HCT116 (cell line): Measurements from ENCODE around the gene PDE4D. TPM values are rescaled to one million over a fixed set of nuclear protein-coding genes. Genes with fewer than 3 reads are reported as not detected.

Experiments
- ATAC-seq: fragments of 200-7000 bp; cut with Tn5 transposase; 2 replicates; pipeline ENCODE4 v1.9.1; 2020; ENCODE audit warnings: mild to moderate bottlenecking, moderate library complexity
- BruUV-seq: library from RNA; stranded (reverse); fragments of 400-500 nt; replicated peaks from 2 replicates; lab custom pipeline; 2021; lab: Mats Ljungman, UMichigan
- CTCF ChIA-PET: fragments of 300-600 bp; sonication (Branson Sonifier 250); formaldehyde crosslinking; loops from one replicate; lab custom pipeline; 2021; ENCODE audit warnings: antibody characterized with exemption; lab: Charles Lee
- POLR2A ChIA-PET: fragments of 300-600, 350-600 bp; sonication (Branson Sonifier 250); formaldehyde crosslinking; loops from one replicate; lab custom pipeline; 2021; ENCODE audit warnings: antibody characterized with exemption; lab: Charles Lee
- RAD21 ChIA-PET, 2 experiments: fragments of 300-600 bp; sonication (Branson Sonifier 250); formaldehyde crosslinking; loops; one replicate each; lab custom pipeline; 2023; ENCODE audit warnings: low total read pairs in 2 of 2; ENCODE audit not compliant: uncharacterized antibody in 2 of 2, unreplicated experiment in 2 of 2, low non-redundant PET in 1 of 2; lab: Charles Lee
- DNase-seq: peaks from one replicate; pipeline ENCODE4 v3.0.0-alpha.2; 2010; ENCODE audit warnings: low read depth, low spot score
- H2AFZ ChIP-seq: fragments of 200-600 bp; shearing (Covaris generic), sonication (generic); 2 replicates; pipeline ENCODE4 v1.6.1; 2017; ENCODE audit warnings: low read depth, mixed run types, mixed read lengths, antibody characterized with exemption, low read length; ENCODE audit not compliant: poor library complexity, severe bottlenecking
- H3K27ac ChIP-seq: 2 replicates; pipeline ENCODE4 v1.5.1; 2012; ENCODE audit warnings: low read depth, low read length
- H3K27me3 ChIP-seq: fragments of 200-600 bp; sonication (generic); 2 replicates; pipeline ENCODE4 v1.6.1; 2016; ENCODE audit warnings: mixed run types, low read length, mixed read lengths; ENCODE audit not compliant: insufficient read depth
- H3K36me3 ChIP-seq, 2 experiments: fragments of 200-500 bp in 1 of 2; fragments of 200-600 bp in 1 of 2; sonication (Bioruptor generic) in 1 of 2; sonication (generic) in 1 of 2; 2 replicates each; pipeline versions ENCODE4 v1.5.1 to v1.6.1; 2014 to 2016; ENCODE audit warnings: low read length in 2 of 2, inconsistent platforms in 1 of 2, mixed read lengths in 1 of 2, mixed run types in 1 of 2; ENCODE audit not compliant: insufficient read depth in 2 of 2, control insufficient read depth in 1 of 2
- H3K4me1 ChIP-seq, 2 experiments: fragments of 200-600 bp in 1 of 2; sonication (generic) in 1 of 2; 2 replicates each; pipeline versions ENCODE4 v1.5.1 to v1.6.1; 2012 to 2017; ENCODE audit warnings: low read length in 2 of 2, inconsistent platforms in 1 of 2, mild to moderate bottlenecking in 1 of 2, mixed read lengths in 1 of 2, mixed run types in 1 of 2, moderate library complexity in 1 of 2; ENCODE audit not compliant: insufficient read depth in 2 of 2, control insufficient read depth in 1 of 2
- H3K4me2 ChIP-seq: fragments of 200-600 bp; sonication (generic); 2 replicates; pipeline ENCODE4 v1.6.1; 2017; ENCODE audit warnings: mixed run types, low read length, mixed read lengths
- H3K4me3 ChIP-seq, 2 experiments: fragments of 200-600 bp in 1 of 2; sonication (generic) in 1 of 2; replicated peaks in 1 of 2; 2 replicates each; pipeline ENCODE4 v1.5.1; 2011 to 2016; ENCODE audit warnings: low read length in 2 of 2, control low read depth in 1 of 2, low read depth in 1 of 2, mild to moderate bottlenecking in 1 of 2, mixed read lengths in 1 of 2, mixed run types in 1 of 2
- H3K79me2 ChIP-seq: fragments of 200-600 bp; sonication (generic); 2 replicates; pipeline ENCODE4 v1.6.1; 2017; ENCODE audit warnings: mild to moderate bottlenecking, mixed run types, low read length, moderate library complexity, mixed read lengths; ENCODE audit not compliant: insufficient read depth
- H3K9ac ChIP-seq: fragments of 200-600 bp; sonication (generic); 2 replicates; pipeline ENCODE4 v1.6.1; 2016; ENCODE audit warnings: low read length, mixed read lengths
- H3K9me2 ChIP-seq: fragments of 200-600 bp; sonication (generic), shearing (Covaris generic); 2 replicates; pipeline ENCODE4 v1.6.1; 2017; ENCODE audit warnings: mixed run types, mild to moderate bottlenecking, moderate library complexity; ENCODE audit not compliant: insufficient read depth
- H3K9me3 ChIP-seq, 2 experiments: fragments of 200-500 bp in 1 of 2; fragments of 200-600 bp in 1 of 2; sonication (Bioruptor generic) in 1 of 2; sonication (generic) in 1 of 2; 2 replicates each; pipeline ENCODE4 v1.6.1; 2014 to 2017; ENCODE audit warnings: low read length in 2 of 2, mixed read lengths in 2 of 2, inconsistent platforms in 1 of 2, low read depth in 1 of 2, mild to moderate bottlenecking in 1 of 2, mixed run types in 1 of 2, moderate library complexity in 1 of 2; ENCODE audit not compliant: control insufficient read depth in 1 of 2, insufficient read depth in 1 of 2
- H4K20me1 ChIP-seq: fragments of 200-600 bp; sonication (generic), shearing (Covaris generic); 2 replicates; pipeline ENCODE4 v1.6.1; 2017; ENCODE audit warnings: mixed run types, mild to moderate bottlenecking, moderate library complexity; ENCODE audit not compliant: insufficient read depth
- CEBPB ChIP-seq: IDR thresholded peaks from 2 replicates; pipeline ENCODE4 v1.6.1; 2012; ENCODE audit warnings: low read depth
- EGR1 ChIP-seq: IDR thresholded peaks from 2 replicates; pipeline ENCODE4 v1.6.1; 2012; ENCODE audit warnings: low read depth
- ELF1 ChIP-seq: IDR thresholded peaks from 2 replicates; pipeline ENCODE4 v1.6.1; 2012; ENCODE audit warnings: low read depth, borderline replicate concordance
- EZH2 ChIP-seq: fragments of 200-600 bp; sonication (generic); IDR thresholded peaks from 2 replicates; pipeline ENCODE4 v1.6.1; 2017; ENCODE audit warnings: antibody characterized with exemption, mixed run types
- EZH2phosphoT487 ChIP-seq: fragments of 200-600 bp; IDR thresholded peaks from 2 replicates; pipeline ENCODE4 v1.6.1; 2018; ENCODE audit warnings: antibody characterized with exemption, borderline replicate concordance
- FOSL1 ChIP-seq: IDR thresholded peaks from 2 replicates; pipeline ENCODE4 v1.6.1; 2012; ENCODE audit warnings: low read depth
- JUND ChIP-seq: IDR thresholded peaks from 2 replicates; pipeline ENCODE4 v1.6.1; 2012
- MAX ChIP-seq: IDR thresholded peaks from 2 replicates; pipeline ENCODE4 v1.6.1; 2012
- POLR2A ChIP-seq: IDR thresholded peaks from 2 replicates; pipeline ENCODE4 v1.7.0; 2011; ENCODE audit warnings: borderline replicate concordance; ENCODE audit not compliant: insufficient read depth, insufficient read length; ENCODE audit errors: extremely low read depth
- POLR2AphosphoS5 ChIP-seq: IDR thresholded peaks from 2 replicates; pipeline ENCODE4 v1.6.1; 2011; ENCODE audit warnings: mild to moderate bottlenecking, low read depth, low read length, moderate library complexity
- RAD21 ChIP-seq: IDR thresholded peaks from 2 replicates; pipeline ENCODE4 v1.6.1; 2012; ENCODE audit warnings: low read depth, mild to moderate bottlenecking
- REST ChIP-seq: IDR thresholded peaks from 2 replicates; pipeline ENCODE4 v1.6.1; 2012; ENCODE audit warnings: low read depth
- SP1 ChIP-seq: IDR thresholded peaks from 2 replicates; pipeline ENCODE4 v1.6.1; 2012; ENCODE audit warnings: low read depth
- SRF ChIP-seq: IDR thresholded peaks from 2 replicates; pipeline ENCODE4 v1.6.1; 2012; ENCODE audit warnings: low read depth
- TCF7L2 ChIP-seq: IDR thresholded peaks from 2 replicates; pipeline ENCODE4 v1.7.0; 2011; ENCODE audit warnings: borderline replicate concordance, inconsistent platforms; ENCODE audit not compliant: insufficient read depth, insufficient read length; ENCODE audit errors: extremely low read depth
- YY1 ChIP-seq: IDR thresholded peaks from 2 replicates; pipeline ENCODE4 v1.6.1; 2011; ENCODE audit warnings: low read length, low read depth, moderate library complexity, mild to moderate bottlenecking; ENCODE audit not compliant: insufficient replicate concordance; ENCODE audit errors: extremely low read depth
- ZNF274 ChIP-seq: fragments of 200-500 bp; sonication (Bioruptor generic); IDR thresholded peaks from 2 replicates; pipeline ENCODE4 v1.6.1; 2014; ENCODE audit warnings: mild to moderate bottlenecking, low read depth, low read length, inconsistent platforms
- intact Hi-C: fragments of 100-400 bp; cut with micrococcal nuclease; formaldehyde crosslinking; loops from 2 replicates; pipeline ENCODE4 v1.10.0; 2022
- total RNA-seq: library from RNA; stranded (reverse); gene quantifications from one replicate; pipeline ENCODE4 v1.2.1, GENCODE V29; 2021; ENCODE audit not compliant: unreplicated experiment
- TF ChIP-seq, protein P1 (sequence below): IDR thresholded peaks from 2 replicates; pipeline ENCODE4 v1.6.1; 2011; ENCODE audit warnings: mild to moderate bottlenecking, low read length, moderate library complexity; ENCODE audit not compliant: insufficient replicate concordance; ENCODE audit errors: extremely low read depth

PDE4D gene
- total RNA-seq, 1 experiment from 2014 or later, result 1.1 TPM

DNA sequence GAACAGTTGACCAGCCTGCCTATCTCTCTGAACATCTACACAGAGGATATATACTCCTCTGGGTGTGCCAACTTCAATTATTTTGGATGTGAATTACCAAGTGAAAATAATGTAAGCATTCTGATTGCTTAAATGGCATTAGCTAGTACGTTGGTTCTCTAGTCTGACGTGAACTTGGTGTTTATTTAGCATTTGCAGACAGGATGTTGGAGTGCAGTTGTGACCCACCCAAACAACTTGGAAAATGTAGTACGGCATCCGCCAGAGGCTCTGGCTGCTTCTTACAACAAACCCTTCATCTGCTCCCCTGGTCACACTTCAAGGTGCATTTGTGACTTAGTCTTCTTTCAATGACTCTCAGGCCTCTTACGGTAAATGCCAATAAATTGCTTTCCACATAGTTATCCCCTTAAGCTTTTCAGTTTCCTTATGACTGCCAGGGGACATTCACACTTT is 616.6 kb downstream of the PDE4D start:
- RAD21 ChIA-PET, result no interaction called here
- H2AFZ ChIP-seq, result no peak overlapping the region
- H4K20me1 ChIP-seq, result no peaks in the 10 kb centered on the region
- intact Hi-C loops, result no loop called here
- H3K9ac ChIP-seq, result no peak overlapping the region
- no TSS peak for BruUV-seq
- no peak for ATAC-seq
- CTCF ChIA-PET, result no interaction called here
- no peaks in the 10 kb centered on the region for H3K4me1 ChIP-seq
- H3K36me3 ChIP-seq, result no peaks in the 10 kb centered on the region
- peaks cover 17% of the 10 kb centered on the region for H3K27me3 ChIP-seq
- no peak overlapping the region for H3K27ac ChIP-seq
- H3K9me3 ChIP-seq, result no peaks in the 10 kb centered on the region
- H3K79me2 ChIP-seq, result no peaks in the 10 kb centered on the region
- H3K4me3 ChIP-seq, result no peak overlapping the region
- H3K4me2 ChIP-seq, result no peak overlapping the region
- TF ChIP-seq EGR1 (no peak), SP1 (no peak), TCF7L2 (no peak)
- TF ChIP-seq, protein P1, sequence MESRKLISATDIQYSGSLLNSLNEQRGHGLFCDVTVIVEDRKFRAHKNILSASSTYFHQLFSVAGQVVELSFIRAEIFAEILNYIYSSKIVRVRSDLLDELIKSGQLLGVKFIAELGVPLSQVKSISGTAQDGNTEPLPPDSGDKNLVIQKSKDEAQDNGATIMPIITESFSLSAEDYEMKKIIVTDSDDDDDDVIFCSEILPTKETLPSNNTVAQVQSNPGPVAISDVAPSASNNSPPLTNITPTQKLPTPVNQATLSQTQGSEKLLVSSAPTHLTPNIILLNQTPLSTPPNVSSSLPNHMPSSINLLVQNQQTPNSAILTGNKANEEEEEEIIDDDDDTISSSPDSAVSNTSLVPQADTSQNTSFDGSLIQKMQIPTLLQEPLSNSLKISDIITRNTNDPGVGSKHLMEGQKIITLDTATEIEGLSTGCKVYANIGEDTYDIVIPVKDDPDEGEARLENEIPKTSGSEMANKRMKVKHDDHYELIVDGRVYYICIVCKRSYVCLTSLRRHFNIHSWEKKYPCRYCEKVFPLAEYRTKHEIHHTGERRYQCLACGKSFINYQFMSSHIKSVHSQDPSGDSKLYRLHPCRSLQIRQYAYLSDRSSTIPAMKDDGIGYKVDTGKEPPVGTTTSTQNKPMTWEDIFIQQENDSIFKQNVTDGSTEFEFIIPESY, result no peak
- no peaks in the 10 kb centered on the region for H3K9me2 ChIP-seq
- POLR2A ChIA-PET, result no interaction called here
- DNase-seq, result no peak

- H2AFZ ChIP-seq, result no peak overlapping the region
- H3K4me1 ChIP-seq, result no peaks in the 10 kb centered on the region
- no peaks in the 10 kb centered on the region for H3K9me2 ChIP-seq
- H3K9ac ChIP-seq, result no peak overlapping the region
- BruUV-seq, result no TSS peak
- RAD21 ChIA-PET, result no interaction called here
- no peak overlapping the region for H3K4me2 ChIP-seq
- H3K4me3 ChIP-seq, result no peak overlapping the region
- CTCF ChIA-PET, result no interaction called here
- H3K27ac ChIP-seq, result no peak overlapping the region
- no peaks in the 10 kb centered on the region for H3K36me3 ChIP-seq
- TF ChIP-seq ZNF274, result no peak
- TF ChIP-seq RAD21, result no peak
- no peak for TF ChIP-seq FOSL1
- TF ChIP-seq POLR2AphosphoS5, result no peak
- no peak for TF ChIP-seq ELF1
- TF ChIP-seq EGR1, result no peak
- TF ChIP-seq EZH2, result no peak
- no peak for TF ChIP-seq CEBPB
- no peak for TF ChIP-seq MAX
- TF ChIP-seq REST, result no peak
- no peak for TF ChIP-seq SP1
- TF ChIP-seq JUND, result no peak
- no peak for TF ChIP-seq SRF
- no peak for TF ChIP-seq EZH2phosphoT487
- TF ChIP-seq YY1, result no peak
- TF ChIP-seq POLR2A, result no peak
- DNase-seq, result no peak
- H3K79me2 ChIP-seq, result no peaks in the 10 kb centered on the region
- H4K20me1 ChIP-seq, result no peaks in the 10 kb centered on the region
- intact Hi-C loops, result no loop called here
- no peaks in the 10 kb centered on the region for H3K9me3 ChIP-seq
- POLR2A ChIA-PET, result no interaction called here
- ATAC-seq, result no peak
- peaks cover 17% of the 10 kb centered on the region for H3K27me3 ChIP-seq
Measured at GRCh38 chr5:59276325-59276675, 617.2 kb downstream of the PDE4D start.
